GM12891 (cell line): ENCODE measurements around the gene SLAMF9.

Experiments used
- POLR2A ChIP-seq: IDR thresholded peaks from 2 replicates; pipeline ENCODE4 v1.6.1; 2011; ENCODE audit warnings: low read depth, low read length, control low read depth
- POLR2AphosphoS5 ChIP-seq: IDR thresholded peaks from 2 replicates; pipeline ENCODE4 v1.6.1; 2011; ENCODE audit warnings: low read depth, low read length, control low read depth
- SPI1 ChIP-seq: IDR thresholded peaks from 2 replicates; pipeline ENCODE4 v1.6.1; 2011; ENCODE audit warnings: low read depth, low read length, control low read depth
- TAF1 ChIP-seq: IDR thresholded peaks from 2 replicates; pipeline ENCODE4 v1.6.1; 2011; ENCODE audit warnings: low read depth, low read length, control low read depth

GRCh38 chr1:159964144-159964543, 10.1 kb upstream of the SLAMF9 start:
- no peak for TF ChIP-seq POLR2A
- TF ChIP-seq TAF1: no peak
- TF ChIP-seq POLR2AphosphoS5: no peak
- TF ChIP-seq SPI1: no peak
